ENCODE data around the gene SMYD5.

The SMYD5 gene

GRCh38 chr2:73208258-73208657 is 5.8 kb upstream of the SMYD5 start:
- DNase-seq (ENCODE audit: low spot score): no peak

- DNase-seq (ENCODE audit: low spot score): no peak
Measured at GRCh38 chr2:73210019-73210418, 4.0 kb upstream of the SMYD5 start.

GRCh38 chr2:73210696-73211095 is 3.3 kb upstream of the SMYD5 start:
- no peak for DNase-seq (ENCODE audit: low spot score)

- DNase-seq (ENCODE audit: low spot score): no peak
Measured at GRCh38 chr2:73212098-73212447, 2.0 kb upstream of the SMYD5 start.

GRCh38 chr2:73212448-73213176 is 1.4 kb upstream of the SMYD5 start:
- peak; percentile 81 for DNase-seq (ENCODE audit: low spot score)

GRCh38 chr2:73215254-73215653 is 1.2 kb downstream of the SMYD5 start:
- no peak for DNase-seq (ENCODE audit: low spot score)

GRCh38 chr2:73217160-73217559 is 3.1 kb downstream of the SMYD5 start:
- DNase-seq (ENCODE audit: low spot score): no peak

GRCh38 chr2:73217826-73218225 is 3.8 kb downstream of the SMYD5 start:
- DNase-seq (ENCODE audit: low spot score): no peak

GRCh38 chr2:73218298-73218697 is 4.3 kb downstream of the SMYD5 start:
- DNase-seq (ENCODE audit: low spot score): no peak

GRCh38 chr2:73223821-73224220 is 9.8 kb downstream of the SMYD5 start:
- DNase-seq (ENCODE audit: low spot score): no peak

GRCh38 chr2:73225513-73226360 is 11.7 kb downstream of the SMYD5 start:
- DNase-seq (ENCODE audit: low spot score): no peak

- no peak for DNase-seq (ENCODE audit: low spot score)
Measured at GRCh38 chr2:73227086-73227485, 13.0 kb downstream of the SMYD5 start.

- no peak for DNase-seq (ENCODE audit: low spot score)
Measured at GRCh38 chr2:73228631-73229030, 14.6 kb downstream of the SMYD5 start.

- DNase-seq (ENCODE audit: low spot score): no peak
Measured at GRCh38 chr2:73232403-73233153, 18.5 kb downstream of the SMYD5 start.

GRCh38 chr2:73233154-73233931 is 19.3 kb downstream of the SMYD5 start, which contains the start of gene PRADC1:
PRADC1 (minus strand) TSS chr2:73233239; CDS start chr2:73233160, 79 bp downstream.
- DNase-seq (ENCODE audit: low spot score): peak; percentile 99

- peak; percentile 89 for DNase-seq (ENCODE audit: low spot score)
Measured at GRCh38 chr2:73233932-73234832, 20.1 kb downstream of the SMYD5 start, which contains the start of gene CCT7. CCT7 (plus strand) TSS chr2:73234308; CDS start chr2:73234379, 71 bp downstream.

GRCh38 chr2:73235315-73236028 is 21.4 kb downstream of the SMYD5 start:
- DNase-seq (ENCODE audit: low spot score): no peak

GRCh38 chr2:73237168-73237567 is 23.1 kb downstream of the SMYD5 start:
- DNase-seq (ENCODE audit: low spot score): no peak

- no peak for DNase-seq (ENCODE audit: low spot score)
Measured at GRCh38 chr2:73238149-73238548, 24.1 kb downstream of the SMYD5 start.

GRCh38 chr2:73238976-73239375 is 24.9 kb downstream of the SMYD5 start:
- DNase-seq (ENCODE audit: low spot score): no peak

Data from ecto neural progenitor cell (in vitro differentiated cells).